Measurements from ENCODE around the gene ZNF416.

- TF ChIP-seq, protein P1, sequence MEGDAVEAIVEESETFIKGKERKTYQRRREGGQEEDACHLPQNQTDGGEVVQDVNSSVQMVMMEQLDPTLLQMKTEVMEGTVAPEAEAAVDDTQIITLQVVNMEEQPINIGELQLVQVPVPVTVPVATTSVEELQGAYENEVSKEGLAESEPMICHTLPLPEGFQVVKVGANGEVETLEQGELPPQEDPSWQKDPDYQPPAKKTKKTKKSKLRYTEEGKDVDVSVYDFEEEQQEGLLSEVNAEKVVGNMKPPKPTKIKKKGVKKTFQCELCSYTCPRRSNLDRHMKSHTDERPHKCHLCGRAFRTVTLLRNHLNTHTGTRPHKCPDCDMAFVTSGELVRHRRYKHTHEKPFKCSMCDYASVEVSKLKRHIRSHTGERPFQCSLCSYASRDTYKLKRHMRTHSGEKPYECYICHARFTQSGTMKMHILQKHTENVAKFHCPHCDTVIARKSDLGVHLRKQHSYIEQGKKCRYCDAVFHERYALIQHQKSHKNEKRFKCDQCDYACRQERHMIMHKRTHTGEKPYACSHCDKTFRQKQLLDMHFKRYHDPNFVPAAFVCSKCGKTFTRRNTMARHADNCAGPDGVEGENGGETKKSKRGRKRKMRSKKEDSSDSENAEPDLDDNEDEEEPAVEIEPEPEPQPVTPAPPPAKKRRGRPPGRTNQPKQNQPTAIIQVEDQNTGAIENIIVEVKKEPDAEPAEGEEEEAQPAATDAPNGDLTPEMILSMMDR (IDR thresholded peaks at IDR 0.05; ENCODE audit: low read depth, low read length, missing input control): no peak
- TF ChIP-seq YY1 (IDR thresholded peaks at IDR 0.05): no peak
- TF ChIP-seq GABPA (IDR thresholded peaks at IDR 0.05 in 1 of 2, conservative IDR thresholded peaks at IDR 0.05 in 1 of 2): no peak
- TF ChIP-seq EGR1 (IDR thresholded peaks at IDR 0.05; ENCODE audit: low read depth in 2 of 2): no peak
- no peak for TF ChIP-seq ATF3 (IDR thresholded peaks at IDR 0.05)
- TF ChIP-seq FOXA1 (IDR thresholded peaks at IDR 0.05): no peak
- TF ChIP-seq, protein P2, sequence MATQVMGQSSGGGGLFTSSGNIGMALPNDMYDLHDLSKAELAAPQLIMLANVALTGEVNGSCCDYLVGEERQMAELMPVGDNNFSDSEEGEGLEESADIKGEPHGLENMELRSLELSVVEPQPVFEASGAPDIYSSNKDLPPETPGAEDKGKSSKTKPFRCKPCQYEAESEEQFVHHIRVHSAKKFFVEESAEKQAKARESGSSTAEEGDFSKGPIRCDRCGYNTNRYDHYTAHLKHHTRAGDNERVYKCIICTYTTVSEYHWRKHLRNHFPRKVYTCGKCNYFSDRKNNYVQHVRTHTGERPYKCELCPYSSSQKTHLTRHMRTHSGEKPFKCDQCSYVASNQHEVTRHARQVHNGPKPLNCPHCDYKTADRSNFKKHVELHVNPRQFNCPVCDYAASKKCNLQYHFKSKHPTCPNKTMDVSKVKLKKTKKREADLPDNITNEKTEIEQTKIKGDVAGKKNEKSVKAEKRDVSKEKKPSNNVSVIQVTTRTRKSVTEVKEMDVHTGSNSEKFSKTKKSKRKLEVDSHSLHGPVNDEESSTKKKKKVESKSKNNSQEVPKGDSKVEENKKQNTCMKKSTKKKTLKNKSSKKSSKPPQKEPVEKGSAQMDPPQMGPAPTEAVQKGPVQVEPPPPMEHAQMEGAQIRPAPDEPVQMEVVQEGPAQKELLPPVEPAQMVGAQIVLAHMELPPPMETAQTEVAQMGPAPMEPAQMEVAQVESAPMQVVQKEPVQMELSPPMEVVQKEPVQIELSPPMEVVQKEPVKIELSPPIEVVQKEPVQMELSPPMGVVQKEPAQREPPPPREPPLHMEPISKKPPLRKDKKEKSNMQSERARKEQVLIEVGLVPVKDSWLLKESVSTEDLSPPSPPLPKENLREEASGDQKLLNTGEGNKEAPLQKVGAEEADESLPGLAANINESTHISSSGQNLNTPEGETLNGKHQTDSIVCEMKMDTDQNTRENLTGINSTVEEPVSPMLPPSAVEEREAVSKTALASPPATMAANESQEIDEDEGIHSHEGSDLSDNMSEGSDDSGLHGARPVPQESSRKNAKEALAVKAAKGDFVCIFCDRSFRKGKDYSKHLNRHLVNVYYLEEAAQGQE (IDR thresholded peaks at IDR 0.05): no peak
- no peak for TF ChIP-seq RAD21 (IDR thresholded peaks at IDR 0.05)
- TF ChIP-seq, protein P3, sequence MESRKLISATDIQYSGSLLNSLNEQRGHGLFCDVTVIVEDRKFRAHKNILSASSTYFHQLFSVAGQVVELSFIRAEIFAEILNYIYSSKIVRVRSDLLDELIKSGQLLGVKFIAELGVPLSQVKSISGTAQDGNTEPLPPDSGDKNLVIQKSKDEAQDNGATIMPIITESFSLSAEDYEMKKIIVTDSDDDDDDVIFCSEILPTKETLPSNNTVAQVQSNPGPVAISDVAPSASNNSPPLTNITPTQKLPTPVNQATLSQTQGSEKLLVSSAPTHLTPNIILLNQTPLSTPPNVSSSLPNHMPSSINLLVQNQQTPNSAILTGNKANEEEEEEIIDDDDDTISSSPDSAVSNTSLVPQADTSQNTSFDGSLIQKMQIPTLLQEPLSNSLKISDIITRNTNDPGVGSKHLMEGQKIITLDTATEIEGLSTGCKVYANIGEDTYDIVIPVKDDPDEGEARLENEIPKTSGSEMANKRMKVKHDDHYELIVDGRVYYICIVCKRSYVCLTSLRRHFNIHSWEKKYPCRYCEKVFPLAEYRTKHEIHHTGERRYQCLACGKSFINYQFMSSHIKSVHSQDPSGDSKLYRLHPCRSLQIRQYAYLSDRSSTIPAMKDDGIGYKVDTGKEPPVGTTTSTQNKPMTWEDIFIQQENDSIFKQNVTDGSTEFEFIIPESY (IDR thresholded peaks at IDR 0.05): no peak
- TF ChIP-seq JUND (IDR thresholded peaks at IDR 0.05): no peak
- no peak for TF ChIP-seq SP1 (IDR thresholded peaks at IDR 0.05)
These were observed 4.4 kb upstream of the ZNF416 start for GRCh38 chr19:57583104-57583520.
